Liver (tissue), 9 donors: Measurements from ENCODE around the gene ZNF593. TPM values are rescaled to one million over a fixed set of nuclear protein-coding genes. Genes with fewer than 3 reads are reported as not detected.

Source experiments
- DNase-seq: peaks from one replicate; pipeline ENCODE4 v3.0.0-alpha.2; 2017; ENCODE audit warnings: low spot score
- H3K27ac ChIP-seq, 2 donors: one replicate each; pipeline ENCODE4 v1.7.0; 2013; ENCODE audit warnings: inconsistent platforms in 2 of 2, low read length in 2 of 2, control low read depth in 1 of 2, low read depth in 1 of 2, mild to moderate bottlenecking in 1 of 2
- H3K27me3 ChIP-seq, 4 donors: one replicate each; pipeline versions ENCODE4 v1.6.1 to v1.7.0; 2013; ENCODE audit warnings: low read length in 3 of 4, inconsistent platforms in 1 of 4, mild to moderate bottlenecking in 1 of 4, moderate library complexity in 1 of 4; ENCODE audit not compliant: control insufficient read depth in 4 of 4, insufficient read depth in 4 of 4
- H3K36me3 ChIP-seq, 4 donors: one replicate each; pipeline versions ENCODE4 v1.6.1 to v1.7.0; 2013; ENCODE audit warnings: low read length in 3 of 4, mild to moderate bottlenecking in 3 of 4, low read depth in 1 of 4, moderate library complexity in 1 of 4; ENCODE audit not compliant: control insufficient read depth in 4 of 4, insufficient read depth in 3 of 4
- H3K4me1 ChIP-seq, 4 donors: one replicate each; pipeline versions ENCODE4 v1.6.1 to v1.7.0; 2013; ENCODE audit warnings: low read length in 3 of 4, mild to moderate bottlenecking in 3 of 4, moderate library complexity in 1 of 4; ENCODE audit not compliant: control insufficient read depth in 4 of 4, insufficient read depth in 4 of 4
- H3K4me3 ChIP-seq, 3 donors: one replicate each; pipeline versions ENCODE4 v1.6.1 to v1.7.0; 2013; ENCODE audit warnings: low read length in 3 of 3, control low read depth in 1 of 3, low read depth in 1 of 3, mild to moderate bottlenecking in 1 of 3
- H3K9ac ChIP-seq, 2 donors: one replicate each; pipeline ENCODE4 v1.7.0; 2013; ENCODE audit warnings: low read length in 2 of 2, mild to moderate bottlenecking in 2 of 2, moderate library complexity in 2 of 2, control low read depth in 1 of 2, low read depth in 1 of 2
- H3K9me3 ChIP-seq, 4 donors: one replicate each; pipeline versions ENCODE4 v1.6.1 to v1.7.0; 2013; ENCODE audit warnings: low read length in 3 of 4; ENCODE audit not compliant: control insufficient read depth in 4 of 4
- ATF3 ChIP-seq: IDR thresholded peaks from 2 replicates; pipeline ENCODE4 v1.6.1; 2016; ENCODE audit warnings: antibody characterized with exemption
- EGR1 ChIP-seq, 2 donors: IDR thresholded peaks; 2 replicates each; pipeline ENCODE4 v1.6.1; 2016 to 2018; ENCODE audit warnings: antibody characterized with exemption in 2 of 2, low read depth in 2 of 2
- FOXA2 ChIP-seq: IDR thresholded peaks from 2 replicates; pipeline ENCODE4 v1.6.1; 2016; ENCODE audit warnings: antibody characterized with exemption
- GABPA ChIP-seq, 2 donors: IDR thresholded peaks in 1 of 2; conservative IDR thresholded peaks in 1 of 2; 2 replicates each; pipeline ENCODE4 v1.6.1; 2016; ENCODE audit warnings: antibody characterized with exemption in 2 of 2, mild to moderate bottlenecking in 1 of 2, moderate library complexity in 1 of 2
- HNF4A ChIP-seq, 2 donors: conservative IDR thresholded peaks; 2 replicates each; pipeline ENCODE4 v1.6.1; 2016; ENCODE audit warnings: antibody characterized with exemption in 2 of 2, mild to moderate bottlenecking in 2 of 2
- HNF4G ChIP-seq: IDR thresholded peaks from 2 replicates; pipeline ENCODE4 v1.6.1; 2016; ENCODE audit warnings: antibody characterized with exemption
- JUND ChIP-seq, 2 donors: IDR thresholded peaks; 2 replicates each; pipeline ENCODE4 v1.6.1; 2016; ENCODE audit warnings: antibody characterized with exemption in 2 of 2
- MAX ChIP-seq: IDR thresholded peaks from 2 replicates; pipeline ENCODE4 v1.6.1; 2016; ENCODE audit warnings: antibody characterized with exemption
- NR2F2 ChIP-seq: IDR thresholded peaks from 2 replicates; pipeline ENCODE4 v1.6.1; 2016; ENCODE audit warnings: antibody characterized with exemption
- RAD21 ChIP-seq, 2 donors: IDR thresholded peaks; 2 replicates each; pipeline ENCODE4 v1.6.1; 2016; ENCODE audit warnings: antibody characterized with exemption in 2 of 2, mild to moderate bottlenecking in 2 of 2
- REST ChIP-seq: IDR thresholded peaks from 2 replicates; pipeline ENCODE4 v1.6.1; 2016; ENCODE audit warnings: antibody characterized with exemption, mild to moderate bottlenecking
- RXRA ChIP-seq, 2 donors: IDR thresholded peaks; 2 replicates each; pipeline ENCODE4 v1.6.1; 2017 to 2018; ENCODE audit warnings: antibody characterized with exemption in 2 of 2, mild to moderate bottlenecking in 1 of 2
- SP1 ChIP-seq: IDR thresholded peaks from 2 replicates; pipeline ENCODE4 v1.6.1; 2018; ENCODE audit warnings: antibody characterized with exemption, mild to moderate bottlenecking
- TAF1 ChIP-seq: conservative IDR thresholded peaks from 2 replicates; pipeline ENCODE4 v1.6.1; 2016; ENCODE audit warnings: antibody characterized with exemption, mild to moderate bottlenecking
- YY1 ChIP-seq: IDR thresholded peaks from 2 replicates; pipeline ENCODE4 v1.6.1; 2016; ENCODE audit warnings: antibody characterized with exemption, mild to moderate bottlenecking
- ZBTB33 ChIP-seq: IDR thresholded peaks from 2 replicates; pipeline ENCODE4 v1.6.1; 2016; ENCODE audit warnings: antibody characterized with exemption
- WGBS: extraction: QIAGEN DNeasy Blood & Tissue Kit; methylation state at CpG from one replicate; pipeline ENCODE4 v1.1.7; 2013; 5-methylcytosine and 5-hydroxymethylcytosine counted together
- polyA plus RNA-seq, 2 donors: library from polyadenylated mRNA; stranded (reverse) in 1 of 2; unstranded in 1 of 2; fragments of 200-250 nt in 1 of 2; fragments of >200 nt in 1 of 2; fragmentation: Nextera tagmentation in 1 of 2; extraction: Ambion mirVana in 1 of 2; gene quantifications; one replicate each; pipeline versions ENCODE4 v1.2.1 to v1.2.3, GENCODE V29; 2013 to 2015
- total RNA-seq, 2 donors: library from RNA; depleted of rRNA; stranded (reverse); fragments of >200 nt; gene quantifications; one replicate each; pipeline ENCODE4 v1.2.3, GENCODE V29; 2014
- TF ChIP-seq, protein P1 (sequence below): fragments of 150-350 bp; IDR thresholded peaks from 2 replicates; pipeline ENCODE4 v1.5.1; 2017; ENCODE audit warnings: improper control_type of control experiment, low read depth, low read length; ENCODE audit not compliant: missing input control
- donor health status: healthy.
- donor health status: healthy.
- donor health status: healthy.
- donor health status: healthy.
- donor health status: healthy.

ZNF593 gene
- total and polyA plus RNA-seq, 4 donors, result 5.7 to 81.4 (median 30.2) TPM

GRCh38 chr1:26153966-26154532, 15.7 kb upstream of the ZNF593 start:
- TF ChIP-seq JUND (IDR thresholded peaks at IDR 0.05) (no peak), ATF3 (no peak), GABPA (IDR thresholded peaks at IDR 0.05 in 1 of 2, conservative IDR thresholded peaks at IDR 0.05 in 1 of 2) (no peak), RAD21 (IDR thresholded peaks at IDR 0.05) (no peak), TAF1 (no peak), NR2F2 (no peak), YY1 (no peak), ZBTB33 (no peak), EGR1 (IDR thresholded peaks at IDR 0.05; ENCODE audit: low read depth in 2 of 2) (no peak), MAX (no peak), SP1 (no peak), RXRA (IDR thresholded peaks at IDR 0.05) (no peak), FOXA2 (no peak), REST (no peak), HNF4G (no peak), HNF4A (conservative IDR thresholded peaks at IDR 0.05) (no peak)
- TF ChIP-seq, protein P1, sequence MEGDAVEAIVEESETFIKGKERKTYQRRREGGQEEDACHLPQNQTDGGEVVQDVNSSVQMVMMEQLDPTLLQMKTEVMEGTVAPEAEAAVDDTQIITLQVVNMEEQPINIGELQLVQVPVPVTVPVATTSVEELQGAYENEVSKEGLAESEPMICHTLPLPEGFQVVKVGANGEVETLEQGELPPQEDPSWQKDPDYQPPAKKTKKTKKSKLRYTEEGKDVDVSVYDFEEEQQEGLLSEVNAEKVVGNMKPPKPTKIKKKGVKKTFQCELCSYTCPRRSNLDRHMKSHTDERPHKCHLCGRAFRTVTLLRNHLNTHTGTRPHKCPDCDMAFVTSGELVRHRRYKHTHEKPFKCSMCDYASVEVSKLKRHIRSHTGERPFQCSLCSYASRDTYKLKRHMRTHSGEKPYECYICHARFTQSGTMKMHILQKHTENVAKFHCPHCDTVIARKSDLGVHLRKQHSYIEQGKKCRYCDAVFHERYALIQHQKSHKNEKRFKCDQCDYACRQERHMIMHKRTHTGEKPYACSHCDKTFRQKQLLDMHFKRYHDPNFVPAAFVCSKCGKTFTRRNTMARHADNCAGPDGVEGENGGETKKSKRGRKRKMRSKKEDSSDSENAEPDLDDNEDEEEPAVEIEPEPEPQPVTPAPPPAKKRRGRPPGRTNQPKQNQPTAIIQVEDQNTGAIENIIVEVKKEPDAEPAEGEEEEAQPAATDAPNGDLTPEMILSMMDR, result no peak
- Histone ChIP-seq H3K27ac (no peak overlapping the region), H3K9me3 (no peaks in the 10 kb centered on the region), H3K27me3 (peaks cover 0 to 4% (median 0%) of the 10 kb centered on the region in 4 donors), H3K4me1 (no peaks in the 10 kb centered on the region), H3K9ac (no peak overlapping the region), H3K36me3 (no peaks in the 10 kb centered on the region), H3K4me3 (no peak overlapping the region)
- no peak for DNase-seq
- WGBS, result 68% methylated on average over 5 of the region's 5 CpGs
